ENCODE measurements around the gene TRPV5.

DNA sequence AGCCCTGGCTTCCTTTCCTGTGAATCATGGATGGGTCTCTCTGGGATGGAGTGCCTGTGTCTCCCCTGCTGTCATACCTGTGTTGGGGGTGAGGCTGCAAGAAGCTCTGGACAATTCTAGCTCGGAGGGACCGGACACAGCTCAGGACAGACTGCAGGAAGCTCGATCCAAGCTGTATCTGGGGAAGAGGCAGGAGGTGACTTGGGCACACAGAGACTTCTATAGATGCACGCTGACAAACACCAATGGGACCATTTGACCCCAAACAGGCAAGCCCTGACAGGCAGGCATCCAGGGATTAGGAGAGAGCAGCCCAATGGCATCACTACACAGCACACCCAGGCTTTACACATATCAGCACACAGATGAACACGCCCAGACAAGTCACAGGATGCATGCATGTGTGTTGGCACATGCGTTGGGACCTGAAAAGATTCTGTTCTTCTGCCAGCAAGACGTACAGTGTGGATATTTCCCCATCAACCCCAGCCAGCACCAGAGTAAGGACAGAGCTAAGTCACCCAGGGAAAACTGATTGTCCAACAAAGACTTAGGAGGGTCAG, 10.2 kb upstream of the TRPV5 start:
- no peak for TF ChIP-seq CTCF (IDR thresholded peaks at IDR 0.05; ENCODE audit: low read depth, low read length, missing input control)
- TF ChIP-seq, protein P1, sequence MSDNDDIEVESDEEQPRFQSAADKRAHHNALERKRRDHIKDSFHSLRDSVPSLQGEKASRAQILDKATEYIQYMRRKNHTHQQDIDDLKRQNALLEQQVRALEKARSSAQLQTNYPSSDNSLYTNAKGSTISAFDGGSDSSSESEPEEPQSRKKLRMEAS (IDR thresholded peaks at IDR 0.05): no peak
- no peak for TF ChIP-seq FOXA1 (IDR thresholded peaks at IDR 0.05)
- TF ChIP-seq, protein P2, sequence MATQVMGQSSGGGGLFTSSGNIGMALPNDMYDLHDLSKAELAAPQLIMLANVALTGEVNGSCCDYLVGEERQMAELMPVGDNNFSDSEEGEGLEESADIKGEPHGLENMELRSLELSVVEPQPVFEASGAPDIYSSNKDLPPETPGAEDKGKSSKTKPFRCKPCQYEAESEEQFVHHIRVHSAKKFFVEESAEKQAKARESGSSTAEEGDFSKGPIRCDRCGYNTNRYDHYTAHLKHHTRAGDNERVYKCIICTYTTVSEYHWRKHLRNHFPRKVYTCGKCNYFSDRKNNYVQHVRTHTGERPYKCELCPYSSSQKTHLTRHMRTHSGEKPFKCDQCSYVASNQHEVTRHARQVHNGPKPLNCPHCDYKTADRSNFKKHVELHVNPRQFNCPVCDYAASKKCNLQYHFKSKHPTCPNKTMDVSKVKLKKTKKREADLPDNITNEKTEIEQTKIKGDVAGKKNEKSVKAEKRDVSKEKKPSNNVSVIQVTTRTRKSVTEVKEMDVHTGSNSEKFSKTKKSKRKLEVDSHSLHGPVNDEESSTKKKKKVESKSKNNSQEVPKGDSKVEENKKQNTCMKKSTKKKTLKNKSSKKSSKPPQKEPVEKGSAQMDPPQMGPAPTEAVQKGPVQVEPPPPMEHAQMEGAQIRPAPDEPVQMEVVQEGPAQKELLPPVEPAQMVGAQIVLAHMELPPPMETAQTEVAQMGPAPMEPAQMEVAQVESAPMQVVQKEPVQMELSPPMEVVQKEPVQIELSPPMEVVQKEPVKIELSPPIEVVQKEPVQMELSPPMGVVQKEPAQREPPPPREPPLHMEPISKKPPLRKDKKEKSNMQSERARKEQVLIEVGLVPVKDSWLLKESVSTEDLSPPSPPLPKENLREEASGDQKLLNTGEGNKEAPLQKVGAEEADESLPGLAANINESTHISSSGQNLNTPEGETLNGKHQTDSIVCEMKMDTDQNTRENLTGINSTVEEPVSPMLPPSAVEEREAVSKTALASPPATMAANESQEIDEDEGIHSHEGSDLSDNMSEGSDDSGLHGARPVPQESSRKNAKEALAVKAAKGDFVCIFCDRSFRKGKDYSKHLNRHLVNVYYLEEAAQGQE (IDR thresholded peaks at IDR 0.05): no peak
- TF ChIP-seq ATF3 (IDR thresholded peaks at IDR 0.05): no peak
- TF ChIP-seq TAF1 (conservative IDR thresholded peaks at IDR 0.05): no peak
- no peak for TF ChIP-seq RAD21 (IDR thresholded peaks at IDR 0.05)
- TF ChIP-seq RXRA (IDR thresholded peaks at IDR 0.05): no peak
- TF ChIP-seq JUND (IDR thresholded peaks at IDR 0.05): no peak
- no peak for TF ChIP-seq ZBTB33 (IDR thresholded peaks at IDR 0.05)

All from liver (tissue), 3 donors.